GM12873 (cell line): ENCODE results near the gene DNAJC6.

Experiments used
- TF ChIP-seq, protein P1 (sequence below): IDR thresholded peaks from 2 replicates; pipeline ENCODE4 v1.5.1; 2012; ENCODE audit warnings: low read depth, mild to moderate bottlenecking, moderate library complexity, low read length, control low read depth; ENCODE audit not compliant: insufficient read depth; ENCODE audit errors: missing control alignments

Gene DNAJC6

DNA sequence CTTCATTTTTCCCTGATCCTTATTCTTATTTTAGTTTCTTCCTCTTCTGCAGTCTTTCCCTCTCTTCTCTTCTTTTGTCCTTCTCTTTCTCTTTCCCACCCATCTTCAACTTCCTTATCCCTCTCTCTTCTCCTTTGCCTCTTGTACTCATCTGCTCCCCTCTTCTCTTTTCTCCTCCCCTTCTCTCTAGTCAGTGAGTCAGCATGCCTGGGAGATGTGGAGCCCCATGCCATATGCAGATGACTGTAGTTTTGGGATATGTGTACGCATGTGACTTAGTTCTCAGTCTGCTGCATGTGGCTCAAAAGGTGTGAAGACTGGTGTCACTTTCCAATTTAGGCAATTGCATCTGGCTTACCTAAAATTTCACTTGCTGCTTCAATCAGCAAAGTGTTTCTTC lies 10.4 kb downstream of the DNAJC6 start:
- TF ChIP-seq, protein P1, sequence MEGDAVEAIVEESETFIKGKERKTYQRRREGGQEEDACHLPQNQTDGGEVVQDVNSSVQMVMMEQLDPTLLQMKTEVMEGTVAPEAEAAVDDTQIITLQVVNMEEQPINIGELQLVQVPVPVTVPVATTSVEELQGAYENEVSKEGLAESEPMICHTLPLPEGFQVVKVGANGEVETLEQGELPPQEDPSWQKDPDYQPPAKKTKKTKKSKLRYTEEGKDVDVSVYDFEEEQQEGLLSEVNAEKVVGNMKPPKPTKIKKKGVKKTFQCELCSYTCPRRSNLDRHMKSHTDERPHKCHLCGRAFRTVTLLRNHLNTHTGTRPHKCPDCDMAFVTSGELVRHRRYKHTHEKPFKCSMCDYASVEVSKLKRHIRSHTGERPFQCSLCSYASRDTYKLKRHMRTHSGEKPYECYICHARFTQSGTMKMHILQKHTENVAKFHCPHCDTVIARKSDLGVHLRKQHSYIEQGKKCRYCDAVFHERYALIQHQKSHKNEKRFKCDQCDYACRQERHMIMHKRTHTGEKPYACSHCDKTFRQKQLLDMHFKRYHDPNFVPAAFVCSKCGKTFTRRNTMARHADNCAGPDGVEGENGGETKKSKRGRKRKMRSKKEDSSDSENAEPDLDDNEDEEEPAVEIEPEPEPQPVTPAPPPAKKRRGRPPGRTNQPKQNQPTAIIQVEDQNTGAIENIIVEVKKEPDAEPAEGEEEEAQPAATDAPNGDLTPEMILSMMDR = no peak

DNA sequence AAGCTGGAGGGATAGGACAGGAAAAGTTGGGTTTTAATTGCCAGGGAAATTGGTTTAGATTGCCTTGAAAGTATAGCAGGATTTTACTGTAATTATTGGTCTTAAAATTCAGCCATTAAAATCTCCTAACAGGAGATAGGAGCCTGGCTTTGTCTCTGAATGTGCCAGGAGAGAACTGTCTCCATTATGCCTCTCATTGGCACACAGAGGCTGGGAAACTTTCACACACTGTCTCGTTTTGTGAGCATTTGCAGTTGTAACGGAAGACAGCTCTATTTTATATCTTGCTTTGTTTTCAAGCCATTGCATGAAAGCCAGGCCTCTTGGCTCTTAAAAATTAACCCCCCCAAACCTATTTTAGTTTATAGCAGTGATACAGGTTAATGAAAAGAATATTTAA lies 12.5 kb downstream of the DNAJC6 start:
- TF ChIP-seq, protein P1 = no peak

DNA sequence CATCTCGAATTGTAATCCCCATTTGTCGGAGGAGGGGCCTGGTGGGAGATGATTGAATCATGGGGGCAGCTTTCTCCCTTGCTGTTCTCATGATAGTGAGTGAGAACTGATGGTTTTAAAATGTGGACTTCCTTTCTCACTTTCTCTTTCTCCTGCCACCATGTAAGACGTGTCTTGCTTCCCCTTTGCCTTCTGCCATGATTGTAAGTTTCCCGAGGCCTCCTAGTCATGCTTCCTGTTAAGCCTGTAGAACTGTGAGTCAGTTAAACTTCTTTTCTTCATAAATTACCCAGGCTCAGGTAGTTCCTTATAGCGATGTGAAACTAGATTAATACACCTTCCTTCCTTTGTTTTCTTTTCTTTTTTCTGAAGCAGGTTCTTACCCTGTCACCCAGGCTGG lies 13.9 kb downstream of the DNAJC6 start:
- TF ChIP-seq, protein P1 = no peak

DNA sequence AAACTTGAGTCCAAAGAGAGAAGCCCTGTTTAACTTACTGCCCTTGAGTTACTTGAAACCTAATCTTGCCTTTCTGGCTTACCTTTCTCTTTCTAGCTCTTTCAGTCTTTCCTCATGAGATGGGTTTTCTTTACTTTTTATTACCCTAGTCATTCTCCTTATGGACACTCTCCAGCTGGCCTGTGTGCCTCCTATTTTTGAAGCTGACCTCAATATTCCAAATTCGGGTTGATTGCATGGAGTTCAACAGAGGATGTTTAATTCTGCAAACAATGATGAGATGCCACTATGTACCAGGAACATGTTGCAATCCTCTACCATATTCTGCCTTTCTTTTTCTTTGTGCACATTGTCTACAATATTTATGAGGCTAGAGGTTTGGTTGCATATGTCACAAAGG lies 20.7 kb downstream of the DNAJC6 start:
- TF ChIP-seq, protein P1 = no peak

DNA sequence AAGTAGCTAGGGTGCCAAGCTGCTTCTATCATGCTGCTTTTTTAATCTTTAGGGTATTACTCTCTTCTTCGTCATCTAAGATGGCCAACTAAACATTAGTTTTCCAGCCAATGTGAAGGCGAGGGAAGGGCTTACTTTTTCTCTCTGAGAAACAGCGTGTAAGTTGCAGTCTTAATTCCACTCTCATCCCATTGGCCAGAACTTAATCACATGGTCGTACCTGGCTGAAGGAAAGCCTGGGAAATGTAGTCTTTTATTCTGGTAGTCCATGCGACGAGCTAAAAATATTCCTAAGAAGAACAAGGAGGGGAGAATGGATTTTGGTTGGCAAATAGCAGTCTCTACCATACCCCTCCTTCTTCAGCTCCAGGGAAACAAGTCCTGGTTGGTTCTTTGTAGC lies 21.5 kb downstream of the DNAJC6 start:
- TF ChIP-seq, protein P1 = no peak

DNA sequence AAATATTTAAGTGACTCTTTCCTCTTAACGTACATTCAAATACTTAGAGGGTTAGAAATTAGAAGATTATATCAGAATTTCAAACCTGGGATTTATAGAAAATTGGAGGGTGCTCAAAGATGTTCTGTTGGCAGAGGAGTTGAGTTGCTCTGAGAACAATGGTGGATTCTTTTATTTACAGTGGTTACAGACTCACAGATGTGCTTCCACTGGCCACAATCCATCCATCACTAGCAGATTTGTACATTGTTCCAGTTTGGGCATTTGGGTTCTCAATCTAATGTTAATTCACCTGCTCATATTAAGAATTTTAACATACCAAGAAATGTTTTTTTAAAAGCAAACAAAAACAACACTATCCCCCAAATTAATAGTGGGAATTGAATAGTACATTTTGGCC lies 23.5 kb downstream of the DNAJC6 start:
- TF ChIP-seq, protein P1 = no peak

DNA sequence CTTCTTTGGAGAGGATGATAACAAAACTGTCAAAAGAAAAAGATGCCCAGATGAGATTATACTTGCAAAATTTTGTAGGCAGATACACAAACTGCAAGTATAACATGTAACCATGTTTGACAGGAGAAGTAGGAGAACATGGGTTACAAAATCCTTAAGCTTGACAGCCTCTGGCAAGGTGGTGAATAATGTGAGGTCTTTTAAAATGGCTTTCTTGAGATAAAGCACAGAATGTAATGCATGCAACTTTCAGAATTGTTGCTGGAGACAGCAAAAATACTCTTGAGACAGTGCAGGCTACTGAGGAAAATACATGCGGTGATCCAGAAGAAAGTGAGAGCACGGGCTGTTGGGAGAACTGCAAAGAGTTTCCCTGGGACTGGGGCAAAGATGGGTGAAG lies 24.7 kb downstream of the DNAJC6 start:
- TF ChIP-seq, protein P1 = no peak
